ENCODE measurements around the gene RANBP9.

The RANBP9 gene

GRCh38 chr6:13641315-13641714, 70.3 kb downstream of the RANBP9 start:
- TF ChIP-seq TCF4 (CRISPR knock-in tag; IDR thresholded peaks at IDR 0.05; ENCODE audit: borderline replicate concordance) (no peak), OSR1 (CRISPR knock-in tag; IDR thresholded peaks at IDR 0.05) (no peak), ISL1 (CRISPR knock-in tag; IDR thresholded peaks at IDR 0.05) (no peak), GLIS3 (CRISPR knock-in tag; IDR thresholded peaks at IDR 0.05) (no peak), PPARA (CRISPR knock-in tag; IDR thresholded peaks at IDR 0.05; ENCODE audit: borderline replicate concordance) (no peak), ZFP3 (CRISPR knock-in tag; IDR thresholded peaks at IDR 0.05) (no peak), ZNF70 (CRISPR knock-in tag; IDR thresholded peaks at IDR 0.05) (no peak), TSHZ2 (CRISPR knock-in tag; IDR thresholded peaks at IDR 0.05) (no peak)
- no peak for ATAC-seq

GRCh38 chr6:13638626-13639025, 73.0 kb downstream of the RANBP9 start:
- no peak for ATAC-seq
- TF ChIP-seq SNAI2 (CRISPR knock-in tag; IDR thresholded peaks at IDR 0.05) (no peak), PATZ1 (CRISPR knock-in tag; IDR thresholded peaks at IDR 0.05; ENCODE audit: borderline replicate concordance) (no peak), POU6F1 (CRISPR knock-in tag; IDR thresholded peaks at IDR 0.05; ENCODE audit: borderline replicate concordance, low read depth) (no peak), ZNF8 (CRISPR knock-in tag; IDR thresholded peaks at IDR 0.05) (no peak), RARB (CRISPR knock-in tag; IDR thresholded peaks at IDR 0.05) (no peak), TSHZ2 (CRISPR knock-in tag; IDR thresholded peaks at IDR 0.05) (no peak), ZFP3 (CRISPR knock-in tag; IDR thresholded peaks at IDR 0.05) (no peak), CSRNP3 (CRISPR knock-in tag; IDR thresholded peaks at IDR 0.05) (no peak), CSDC2 (CRISPR knock-in tag; IDR thresholded peaks at IDR 0.05) (no peak), ZC3H10 (CRISPR knock-in tag; IDR thresholded peaks at IDR 0.05) (no peak)

GRCh38 chr6:13638014-13638413, 73.6 kb downstream of the RANBP9 start:
- ATAC-seq, result no peak

More at GRCh38 chr6:13638014-13638413, 73.6 kb downstream of the RANBP9 start:
- TF ChIP-seq PPARA (CRISPR knock-in tag; IDR thresholded peaks at IDR 0.05; ENCODE audit: borderline replicate concordance) (no peak), CREB5 (CRISPR knock-in tag; IDR thresholded peaks at IDR 0.05; ENCODE audit: low read depth) (no peak), ZNF70 (CRISPR knock-in tag; IDR thresholded peaks at IDR 0.05) (no peak), ESRRG (CRISPR knock-in tag; IDR thresholded peaks at IDR 0.05) (no peak), GLIS3 (CRISPR knock-in tag; IDR thresholded peaks at IDR 0.05) (no peak), TCF4 (CRISPR knock-in tag; IDR thresholded peaks at IDR 0.05; ENCODE audit: borderline replicate concordance) (no peak), POU6F1 (CRISPR knock-in tag; IDR thresholded peaks at IDR 0.05; ENCODE audit: borderline replicate concordance, low read depth) (no peak), ZC3H10 (CRISPR knock-in tag; IDR thresholded peaks at IDR 0.05) (no peak), ARNTL (CRISPR knock-in tag; IDR thresholded peaks at IDR 0.05; ENCODE audit: borderline replicate concordance, low read depth) (no peak), RARB (CRISPR knock-in tag; IDR thresholded peaks at IDR 0.05) (no peak), ZNF565 (CRISPR knock-in tag; conservative IDR thresholded peaks at IDR 0.05; ENCODE audit: low read depth) (no peak), PATZ1 (CRISPR knock-in tag; IDR thresholded peaks at IDR 0.05; ENCODE audit: borderline replicate concordance) (no peak), ZFP3 (CRISPR knock-in tag; IDR thresholded peaks at IDR 0.05) (no peak)

All from SK-N-SH treated with all-trans-retinoic acid at 6 μM for 48 hours (cell line).